Ishikawa (cell line): ENCODE measurements around the gene SLX4.

Experiments used
- FOXM1 ChIP-seq: IDR thresholded peaks from 2 replicates; pipeline ENCODE4 v1.6.1; 2012; ENCODE audit warnings: low read depth, borderline replicate concordance
- TF ChIP-seq, protein P1 (sequence below): IDR thresholded peaks from 2 replicates; pipeline ENCODE4 v1.6.1; 2012

DNA sequence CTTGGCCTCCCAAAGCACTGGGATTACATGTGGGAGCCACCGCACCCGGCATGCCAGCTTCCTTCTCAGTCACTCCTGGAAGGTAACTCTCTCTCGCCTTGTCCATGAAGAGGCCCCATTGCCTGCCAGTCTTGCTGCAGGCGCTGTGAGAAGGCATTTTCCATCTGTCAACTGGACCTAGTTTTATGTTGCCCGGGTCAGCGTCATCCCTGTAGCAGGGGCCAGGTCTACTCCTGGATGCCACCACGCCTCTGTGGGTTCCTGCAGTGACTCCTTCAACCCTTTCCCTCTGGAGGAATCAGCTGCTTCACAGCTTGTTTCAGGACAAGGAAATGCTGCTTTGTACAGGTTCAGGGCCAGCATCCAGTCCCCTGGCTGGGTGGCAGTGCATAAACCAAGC, 31.6 kb downstream of the SLX4 start:
- no peak for TF ChIP-seq FOXM1
- TF ChIP-seq, protein P1, sequence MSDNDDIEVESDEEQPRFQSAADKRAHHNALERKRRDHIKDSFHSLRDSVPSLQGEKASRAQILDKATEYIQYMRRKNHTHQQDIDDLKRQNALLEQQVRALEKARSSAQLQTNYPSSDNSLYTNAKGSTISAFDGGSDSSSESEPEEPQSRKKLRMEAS = no peak
